GM20431 (cell line): Measurements from ENCODE around the gene MYO7A.

ENCODE experiments used
- in situ Hi-C: fragments of 300-500 bp; cut with MseI, MboI; formaldehyde crosslinking; loops from one replicate; pipeline ENCODE4 v1.15.0; 2020; ENCODE audit warnings: low sequenced_read_pairs; ENCODE audit not compliant: unreplicated experiment

The MYO7A gene

DNA sequence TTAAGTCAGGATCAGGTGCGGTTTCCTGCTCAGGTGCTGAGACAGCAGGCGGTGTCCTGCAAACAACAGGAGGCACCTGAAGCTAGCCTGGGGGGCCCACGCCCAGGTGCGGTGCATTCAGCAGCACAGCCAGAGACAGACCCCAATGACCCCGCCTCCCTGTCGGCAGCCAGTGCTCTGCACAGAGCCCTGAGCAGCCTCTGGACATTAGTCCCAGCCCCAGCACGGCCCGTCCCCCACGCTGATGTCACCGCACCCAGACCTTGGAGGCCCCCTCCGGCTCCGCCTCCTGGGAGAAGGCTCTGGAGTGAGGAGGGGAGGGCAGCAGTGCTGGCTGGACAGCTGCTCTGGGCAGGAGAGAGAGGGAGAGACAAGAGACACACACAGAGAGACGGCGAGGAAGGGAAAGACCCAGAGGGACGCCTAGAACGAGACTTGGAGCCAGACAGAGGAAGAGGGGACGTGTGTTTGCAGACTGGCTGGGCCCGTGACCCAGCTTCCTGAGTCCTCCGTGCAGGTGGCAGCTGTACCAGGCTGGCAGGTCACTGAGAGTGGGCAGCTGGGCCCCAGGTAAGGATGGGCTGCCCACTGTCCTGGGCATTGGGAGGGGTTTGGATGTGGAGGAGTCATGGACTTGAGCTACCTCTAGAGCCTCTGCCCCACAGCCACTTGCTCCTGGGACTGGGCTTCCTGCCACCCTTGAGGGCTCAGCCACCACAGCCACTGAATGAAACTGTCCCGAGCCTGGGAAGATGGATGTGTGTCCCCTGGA is at the start of gene MYO7A:
Gene MYO7A (plus strand): TSS at position 327 of the 772 bp plus-strand sequence. CDS start 2,389 bp downstream, outside the sequence.
- in situ Hi-C loops: no loop called here

DNA sequence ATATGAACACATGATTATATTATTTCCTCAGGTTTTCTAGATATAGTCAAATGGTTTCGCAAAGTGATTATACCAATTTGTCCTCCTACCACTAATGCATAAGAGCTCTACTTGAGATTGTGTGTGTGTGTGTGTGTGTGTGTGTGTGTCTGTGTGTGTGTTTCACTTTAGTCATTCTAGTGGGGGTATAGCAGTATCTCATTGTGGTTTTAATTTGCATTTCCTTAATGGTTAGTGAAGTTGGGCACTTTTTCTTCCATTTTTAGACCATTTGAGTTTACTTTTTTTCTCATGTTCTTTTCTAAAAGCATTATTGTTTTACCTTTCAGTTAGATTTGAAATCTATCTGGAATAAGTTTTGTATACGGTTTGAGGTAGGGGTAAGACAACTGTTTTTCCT is 48.4 kb upstream of the MYO7A start:
- in situ Hi-C loops: no loop called here

DNA sequence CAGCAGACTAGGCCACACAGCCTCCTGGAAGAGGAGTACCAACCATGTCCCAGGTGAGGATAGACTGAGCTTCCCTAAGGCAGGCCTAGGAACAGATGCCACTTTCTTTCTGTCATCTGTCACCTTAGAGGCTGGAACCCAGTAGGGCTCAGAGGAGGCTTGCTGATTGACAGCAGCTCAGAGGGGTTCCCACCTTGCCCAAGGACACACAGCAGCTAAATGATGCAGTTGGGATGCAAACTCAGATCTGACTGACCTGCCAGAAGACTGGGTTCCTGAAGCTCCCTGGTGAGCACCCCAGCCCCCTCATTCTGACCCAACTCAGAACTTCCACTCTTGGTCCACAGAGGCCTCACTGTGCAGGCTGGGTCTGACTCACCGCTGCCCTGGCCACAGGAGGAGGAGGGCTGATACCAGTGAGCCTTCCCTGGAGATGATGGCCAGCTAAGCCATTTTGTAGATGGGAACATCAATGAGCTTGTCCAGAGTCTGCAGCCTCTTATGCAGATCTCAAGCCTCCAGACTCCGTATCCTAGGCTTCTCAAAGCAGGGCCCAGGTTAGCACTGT is 47.3 kb upstream of the MYO7A start:
- in situ Hi-C loops: no loop called here

DNA sequence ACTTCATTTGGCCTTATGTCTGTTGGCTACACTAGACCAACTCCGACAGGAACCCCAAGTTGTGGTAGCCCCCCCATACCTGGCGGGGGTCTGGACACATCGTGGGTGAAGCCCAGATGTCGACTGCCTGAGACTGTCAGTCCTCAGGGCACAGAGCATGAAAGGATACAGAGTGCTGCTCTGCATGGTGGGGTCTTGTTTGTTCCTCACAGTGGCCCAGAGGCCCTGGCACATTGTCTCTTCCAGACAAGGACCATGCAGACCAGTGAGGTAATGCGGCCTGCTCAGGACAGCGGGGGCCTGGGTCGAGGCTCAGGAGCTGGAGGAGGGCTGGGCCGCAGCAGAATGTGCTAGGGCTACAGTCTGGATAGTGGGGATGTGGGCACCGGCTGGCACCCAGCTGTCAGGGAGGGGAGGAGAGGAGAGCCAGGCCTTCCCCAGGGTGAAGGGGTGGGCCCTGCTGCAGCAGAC is 46.6 kb upstream of the MYO7A start:
- in situ Hi-C loops: no loop called here

DNA sequence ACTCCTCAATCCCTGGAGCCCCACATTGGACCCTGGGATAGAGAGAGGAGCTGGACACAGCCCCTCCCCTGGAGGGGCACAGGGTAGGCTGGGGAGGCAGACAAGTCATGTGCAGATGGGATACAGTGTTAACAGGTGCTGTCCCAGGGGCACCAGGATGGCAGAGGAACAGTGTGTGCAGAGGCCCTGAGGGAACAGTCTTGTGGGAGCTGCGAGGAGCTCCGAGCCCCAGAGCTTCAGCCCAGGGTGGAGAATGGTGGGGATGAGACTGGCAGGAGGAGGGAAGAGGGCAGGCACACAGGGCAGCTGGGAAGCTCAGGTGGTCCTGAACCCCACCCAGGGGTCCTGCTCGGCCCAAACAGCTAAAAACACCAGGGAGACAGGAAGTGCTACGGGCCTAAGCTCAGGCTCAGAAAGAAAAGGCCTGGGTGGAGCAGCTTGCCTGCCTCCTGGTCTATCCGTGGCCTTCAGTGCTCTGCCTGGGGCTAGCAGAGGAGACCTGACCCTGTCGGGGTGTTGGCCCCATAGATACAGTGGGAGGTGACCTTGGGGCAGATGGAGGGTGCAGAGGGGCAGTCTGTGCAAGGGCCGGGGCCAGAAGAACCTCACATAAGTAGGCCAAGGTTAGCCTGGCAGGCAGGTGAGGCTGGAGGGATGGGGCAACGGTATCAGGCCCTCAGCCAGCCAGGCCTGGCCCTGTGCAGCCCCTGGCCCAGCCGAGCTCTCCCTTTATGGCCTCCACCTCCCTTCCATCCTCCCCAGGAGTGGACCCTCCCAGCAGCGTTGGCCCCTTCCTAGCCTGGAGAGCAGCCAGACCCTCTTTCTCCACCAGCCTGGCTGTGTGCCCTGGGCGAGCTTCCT is 45.8 kb upstream of the MYO7A start:
- in situ Hi-C loops: no loop called here

DNA sequence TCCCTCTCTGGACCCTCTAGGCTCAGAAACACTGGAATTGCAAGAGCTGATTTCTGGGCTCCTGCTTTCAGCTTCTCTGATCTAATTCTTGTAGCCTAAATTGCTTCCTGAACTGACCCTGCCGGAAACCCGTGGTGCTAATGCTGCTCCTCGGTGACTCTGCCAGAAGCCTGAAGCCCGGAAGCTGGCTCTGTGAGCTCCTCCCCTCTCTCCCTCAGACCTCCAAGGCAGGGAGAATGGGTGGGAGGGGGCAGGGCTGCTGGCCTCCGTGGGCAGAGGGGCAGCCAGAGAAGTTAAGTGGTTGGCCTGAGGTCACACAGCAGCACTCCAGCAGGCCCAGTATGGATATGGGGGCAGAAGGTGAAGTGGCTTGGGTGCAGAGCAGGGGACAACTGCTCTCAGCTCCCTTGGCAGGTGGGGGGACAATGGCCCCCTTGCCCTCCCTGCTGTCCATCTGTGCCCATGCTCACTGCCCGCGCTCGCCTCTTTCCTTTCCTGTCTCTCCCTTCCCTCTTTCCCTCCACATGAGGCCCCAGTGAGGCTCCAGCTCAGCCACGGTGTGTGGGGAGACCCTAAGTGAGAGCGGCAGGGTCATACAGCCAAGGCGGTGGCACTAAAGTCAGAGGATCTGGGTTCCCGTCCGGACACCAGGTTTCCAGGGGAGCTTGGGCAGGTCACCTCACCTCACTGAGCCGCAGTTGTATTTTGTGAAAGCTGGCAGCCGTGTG is 45.0 kb upstream of the MYO7A start:
- in situ Hi-C loops: no loop called here

DNA sequence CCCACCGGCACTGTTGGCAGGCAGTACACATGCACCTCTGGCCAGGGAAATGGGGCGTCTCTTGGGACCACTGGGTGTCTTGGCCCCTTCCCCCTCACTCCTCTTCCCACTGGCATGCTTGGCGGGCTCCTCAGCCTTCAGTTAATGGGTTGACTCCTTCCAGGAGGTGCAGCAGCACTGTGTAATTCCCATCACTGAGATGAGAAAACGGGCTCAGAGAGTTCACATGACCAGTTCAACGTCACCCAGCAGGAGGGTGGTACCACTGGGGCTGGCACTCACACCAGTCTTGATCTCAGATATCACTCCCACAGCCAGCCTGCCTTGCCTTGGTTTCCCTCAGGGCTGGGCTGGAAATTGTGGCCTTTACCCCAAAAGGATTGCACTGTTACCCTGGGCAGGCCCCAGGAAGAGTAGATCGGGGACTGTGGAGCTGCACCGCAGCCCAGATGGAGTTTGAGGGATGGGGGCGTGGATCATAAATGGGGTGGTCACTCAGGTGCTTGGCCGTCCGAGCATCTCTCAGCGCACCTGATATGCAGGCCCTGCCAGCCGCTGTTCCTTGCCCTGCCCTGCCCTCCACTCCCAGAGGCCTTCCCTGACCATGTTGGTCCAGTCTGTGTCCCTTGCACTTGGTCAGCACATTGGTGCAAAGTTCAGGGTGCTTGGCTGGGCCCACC is 44.3 kb upstream of the MYO7A start:
- in situ Hi-C loops: no loop called here

DNA sequence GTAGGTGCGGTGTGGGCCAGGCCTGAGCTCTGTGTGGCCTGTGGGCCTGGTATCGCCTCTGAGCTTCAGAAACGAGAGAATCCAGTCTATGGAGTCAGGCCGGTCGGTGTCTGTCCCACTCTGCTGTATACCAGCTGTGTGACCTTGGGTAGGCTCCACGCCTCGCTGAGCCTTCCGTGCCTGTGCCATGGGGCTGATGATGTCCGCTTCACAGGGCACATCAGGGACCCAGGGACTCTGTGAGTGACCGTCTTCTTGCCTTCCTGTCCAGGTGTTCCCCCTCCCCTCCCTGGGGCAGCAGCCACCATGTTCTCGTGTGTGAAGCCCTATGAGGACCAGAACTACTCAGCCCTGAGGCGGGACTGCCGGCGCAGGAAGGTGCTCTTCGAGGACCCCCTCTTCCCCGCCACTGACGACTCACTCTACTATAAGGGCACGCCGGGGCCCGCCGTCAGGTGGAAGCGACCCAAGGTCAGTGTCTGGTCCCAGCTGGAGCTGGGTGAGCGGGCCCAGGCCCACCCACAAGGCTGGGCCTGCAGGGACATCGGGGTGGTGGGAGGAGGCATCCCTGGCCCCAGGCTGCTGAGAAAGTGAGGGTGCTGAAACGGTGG is 43.4 kb upstream of the MYO7A start:
- in situ Hi-C loops: no loop called here

DNA sequence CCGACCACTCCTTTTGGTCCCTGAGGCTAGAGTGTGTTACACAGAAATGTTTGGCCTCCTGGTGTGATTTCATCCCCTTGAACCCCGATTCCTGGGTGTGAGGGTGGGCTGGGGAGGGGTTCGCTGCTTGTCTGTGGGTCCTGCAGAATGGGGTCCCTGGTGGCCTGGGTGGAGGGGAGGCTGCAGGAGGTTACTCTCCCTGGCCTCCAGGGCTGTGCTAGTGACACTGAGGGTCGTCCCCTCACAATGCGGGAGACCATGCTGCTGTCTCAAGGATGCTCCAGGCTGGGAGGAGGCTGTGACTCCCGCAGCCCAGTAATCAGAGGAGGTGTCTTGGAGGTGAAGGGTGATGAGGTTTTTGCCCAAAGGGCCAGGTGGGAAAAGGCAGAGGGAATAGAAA is 42.4 kb upstream of the MYO7A start:
- in situ Hi-C loops: no loop called here

DNA sequence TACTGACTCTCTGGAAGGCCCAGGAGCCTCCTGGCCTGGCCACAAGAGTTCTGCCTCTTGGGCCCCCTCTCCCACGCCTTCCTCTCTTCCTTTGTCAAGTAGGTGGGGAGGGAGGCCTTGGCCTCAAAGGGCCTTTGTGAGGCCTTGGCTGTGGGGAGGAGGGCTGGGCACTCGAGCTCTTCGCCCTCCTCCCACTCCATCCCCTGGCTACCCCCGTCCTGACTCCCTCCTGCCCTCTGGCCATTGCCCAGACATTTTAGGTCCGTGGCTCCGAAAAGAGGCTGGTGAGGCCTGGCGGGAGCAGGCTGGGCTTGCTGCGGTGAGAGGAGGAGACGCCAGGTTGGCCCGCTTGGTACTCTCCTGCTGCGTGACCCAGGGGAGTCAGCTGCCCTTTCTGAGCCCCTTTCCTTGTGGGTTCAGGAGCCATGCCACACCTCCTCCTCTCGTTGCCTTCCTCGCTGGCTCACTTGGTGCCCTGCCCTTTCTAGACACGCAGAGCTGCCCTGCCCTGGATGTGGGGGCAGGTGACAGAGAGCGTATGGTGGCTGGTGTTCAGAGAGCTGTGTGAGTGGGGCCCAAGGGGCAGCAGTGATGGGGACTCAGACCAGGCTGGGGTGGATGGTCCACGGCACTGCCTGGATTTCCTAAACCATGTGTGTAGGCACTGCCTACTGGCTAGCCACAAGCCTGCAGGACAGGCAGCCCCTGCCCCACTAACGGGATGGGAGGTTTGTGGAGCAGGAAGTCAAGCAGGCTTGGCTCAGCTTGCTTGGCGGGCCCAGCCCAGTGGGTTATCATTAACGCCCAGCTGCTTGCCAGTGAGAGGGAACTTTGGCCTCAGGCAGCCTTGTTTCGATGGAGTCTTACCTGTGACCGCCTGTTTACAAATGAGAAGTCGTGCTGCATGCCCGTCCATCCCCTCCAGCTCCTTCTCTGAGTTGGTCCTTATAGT is 41.2 kb upstream of the MYO7A start:
- in situ Hi-C loops: no loop called here

DNA sequence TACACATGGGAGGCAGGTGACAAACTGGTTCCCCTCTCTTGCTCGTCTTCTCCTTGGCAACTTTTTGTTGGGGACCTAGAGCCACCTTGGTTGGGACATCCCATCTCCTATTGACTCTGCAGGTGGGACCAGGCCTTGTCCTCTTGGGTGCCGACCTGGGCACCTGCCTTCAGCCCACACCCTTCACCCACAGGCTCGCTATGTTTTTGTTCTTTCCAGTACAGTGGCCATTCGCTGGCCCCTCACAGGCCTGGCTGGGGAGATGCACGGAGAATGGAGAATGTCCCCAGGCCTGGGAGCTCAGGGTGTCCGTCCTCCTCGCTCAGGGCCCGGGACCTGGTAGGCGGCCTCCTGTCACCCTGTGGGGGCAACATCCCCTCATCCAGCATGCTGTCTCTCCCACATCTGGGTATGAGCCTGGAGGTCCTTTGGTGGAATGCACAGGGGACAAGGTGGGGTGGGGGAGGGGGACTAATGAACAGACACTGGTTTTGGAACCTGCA is 40.3 kb upstream of the MYO7A start:
- in situ Hi-C loops: no loop called here

DNA sequence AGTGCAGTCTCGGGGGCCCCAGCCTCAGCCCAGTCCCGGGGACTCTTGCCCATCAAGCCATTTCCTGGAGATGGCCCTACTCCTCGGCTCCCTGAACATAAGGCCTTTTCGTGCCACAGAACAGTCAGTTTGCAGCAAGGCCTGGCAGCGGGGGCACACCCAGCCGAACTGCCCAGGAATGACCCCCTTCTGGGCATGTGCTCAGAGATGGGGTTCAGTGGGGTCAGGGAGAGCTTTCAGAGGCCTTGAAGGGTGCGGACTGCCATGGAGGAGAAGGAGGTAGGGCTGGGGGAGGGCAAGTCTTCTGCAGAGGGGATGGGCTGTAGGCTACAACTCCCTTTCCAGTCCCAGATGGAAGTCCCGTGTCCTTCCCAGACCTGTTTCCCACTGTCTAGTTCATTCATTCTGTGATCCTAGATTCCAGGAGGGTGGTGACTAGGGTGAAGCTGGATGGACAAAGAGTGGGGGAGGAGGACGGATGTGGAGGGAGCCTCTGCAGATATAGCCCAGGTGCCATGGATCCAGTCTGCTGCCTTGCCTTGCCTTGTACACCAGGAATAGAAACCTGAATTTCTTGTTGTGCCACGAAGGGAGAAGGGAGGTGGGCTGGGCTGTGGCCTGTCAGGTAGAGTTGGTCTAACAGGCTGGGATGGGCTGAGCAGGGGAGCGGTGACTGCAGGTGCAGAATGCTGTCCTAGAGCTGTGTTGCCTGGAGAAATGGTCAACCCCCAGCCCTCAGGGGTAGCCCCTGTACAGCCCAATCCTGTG is 39.6 kb upstream of the MYO7A start:
- in situ Hi-C loops: no loop called here

DNA sequence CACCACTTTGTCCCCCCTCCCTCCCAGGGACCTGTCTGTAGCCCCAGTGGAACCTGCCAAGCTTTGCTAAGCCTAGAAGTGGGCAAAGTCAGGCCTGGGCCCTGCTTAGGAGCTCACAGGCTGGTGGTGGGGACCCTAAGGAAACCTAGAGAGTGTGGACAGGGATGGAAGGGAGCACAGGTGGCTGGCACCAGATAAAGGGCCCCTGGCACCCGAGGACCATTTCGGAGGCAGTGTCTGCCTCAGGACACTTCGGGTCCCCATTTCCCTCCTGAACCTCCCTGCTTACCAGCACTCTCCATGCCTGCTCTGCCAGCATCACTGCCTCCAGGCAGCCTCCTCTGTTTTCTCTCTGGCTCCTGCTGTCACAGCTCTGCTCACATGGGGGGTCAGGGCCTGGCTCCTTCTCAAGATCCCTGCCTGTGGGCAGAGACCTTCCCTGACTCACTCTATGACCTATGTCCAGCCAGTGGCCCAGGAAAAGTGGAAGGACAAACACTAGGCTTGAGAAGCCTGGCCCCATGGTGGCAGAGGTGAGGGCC is 39.0 kb upstream of the MYO7A start:
- in situ Hi-C loops: no loop called here

DNA sequence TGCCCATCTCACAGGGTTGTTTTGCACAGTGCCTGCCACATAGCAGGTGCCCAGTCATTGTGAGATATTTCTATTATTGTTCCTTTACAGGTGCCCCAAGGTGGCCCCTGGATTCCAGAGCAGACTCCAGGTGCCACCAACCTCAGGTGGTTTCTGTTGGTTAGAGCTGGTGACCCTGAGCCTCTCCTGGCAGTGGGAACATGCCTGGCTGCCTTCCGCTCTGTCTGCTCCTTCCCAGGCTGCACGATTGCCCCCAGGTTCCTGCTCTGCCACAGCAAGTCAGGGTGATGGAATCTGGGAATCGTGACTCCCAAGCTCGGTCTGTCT is 38.0 kb upstream of the MYO7A start:
- in situ Hi-C loops: loop anchor here (10.0 kb wide), 1 partner anchor 45 kb away; no protein-coding TSS in a partner anchor

DNA sequence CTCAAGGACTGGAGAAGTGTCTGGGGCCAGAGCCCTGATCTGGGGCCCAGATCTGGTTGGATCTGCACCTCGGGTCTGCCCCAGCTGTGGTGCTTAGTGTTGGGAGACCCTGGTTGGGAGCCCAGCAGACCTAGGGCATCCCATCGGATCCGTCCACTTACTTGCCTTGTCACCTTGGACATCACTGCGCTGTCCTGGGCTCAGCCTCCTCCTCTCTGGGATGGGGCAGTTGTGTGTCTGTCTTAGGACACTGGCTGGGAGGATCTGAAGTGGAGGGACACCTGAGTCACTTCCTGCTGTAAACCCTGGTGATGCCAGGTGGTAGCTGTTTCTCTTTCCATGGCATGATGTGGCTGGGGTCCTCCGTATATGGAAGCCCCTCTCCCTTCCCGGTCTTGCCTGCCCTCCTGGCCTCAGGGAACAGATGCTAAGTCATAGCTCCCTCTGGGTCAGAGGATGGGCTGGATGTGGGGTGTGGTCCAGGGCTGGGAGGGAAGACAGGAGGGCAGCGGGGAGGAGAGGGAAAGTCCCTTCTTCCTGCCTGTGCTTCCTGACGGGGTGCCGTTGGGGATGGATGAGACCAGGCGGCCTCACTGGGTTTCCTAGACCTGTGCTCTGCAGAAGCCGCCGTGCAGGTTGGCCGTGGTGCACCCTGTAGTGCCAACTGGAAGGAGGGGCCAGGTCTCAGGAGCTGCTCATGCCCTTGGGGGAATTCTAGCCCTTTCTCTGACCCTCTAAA is 37.5 kb upstream of the MYO7A start:
- in situ Hi-C loops: loop anchor here (10.0 kb wide), 1 partner anchor 46 kb away; no protein-coding TSS in a partner anchor
